HG02943 (cell line): ENCODE results near the gene TECTA.
"Not testable (repeated sequence)": the region's sequence is repeated elsewhere in the genome, so short reads cannot be mapped to it uniquely, and the experiment has no call there.

Experiments used
- ATAC-seq: cut with Tn5 transposase; IDR thresholded peaks from one replicate; pipeline ENCODE4 v1.9.1; 2021; ENCODE audit warnings: mild to moderate bottlenecking, low read depth, moderate library complexity; ENCODE audit not compliant: unreplicated experiment

The TECTA gene

DNA sequence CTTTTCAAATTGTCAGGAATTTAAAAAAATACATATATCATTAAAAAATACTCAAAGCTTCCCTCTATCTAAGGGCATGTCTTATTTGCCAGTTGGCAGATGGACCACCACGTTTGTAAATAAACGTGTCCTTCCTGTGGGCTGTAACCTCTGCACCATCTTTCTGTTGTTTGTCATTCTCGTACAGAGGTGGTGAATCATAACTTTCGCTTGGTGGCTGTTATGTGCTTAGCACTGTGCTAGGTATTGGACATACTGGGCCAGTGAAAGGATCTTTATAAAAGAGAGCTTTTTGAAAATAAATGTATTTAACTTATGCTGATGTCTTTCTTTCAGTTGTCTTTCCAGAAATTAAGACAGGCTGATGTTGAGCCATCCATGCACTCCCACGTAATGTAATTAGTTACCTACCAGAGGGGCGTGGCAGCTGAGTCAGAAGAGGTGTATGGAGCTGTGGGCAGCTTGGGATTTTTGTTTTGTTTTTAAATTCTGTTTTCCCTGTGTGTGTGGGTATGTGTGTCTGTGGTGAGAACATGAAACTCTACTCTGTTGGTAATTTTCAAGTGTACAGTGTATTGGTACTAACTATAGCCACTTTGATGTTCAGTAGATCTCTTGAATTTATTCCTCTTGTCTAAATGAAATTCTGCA lies 62.7 kb downstream of the TECTA start:
- ATAC-seq = no peak

DNA sequence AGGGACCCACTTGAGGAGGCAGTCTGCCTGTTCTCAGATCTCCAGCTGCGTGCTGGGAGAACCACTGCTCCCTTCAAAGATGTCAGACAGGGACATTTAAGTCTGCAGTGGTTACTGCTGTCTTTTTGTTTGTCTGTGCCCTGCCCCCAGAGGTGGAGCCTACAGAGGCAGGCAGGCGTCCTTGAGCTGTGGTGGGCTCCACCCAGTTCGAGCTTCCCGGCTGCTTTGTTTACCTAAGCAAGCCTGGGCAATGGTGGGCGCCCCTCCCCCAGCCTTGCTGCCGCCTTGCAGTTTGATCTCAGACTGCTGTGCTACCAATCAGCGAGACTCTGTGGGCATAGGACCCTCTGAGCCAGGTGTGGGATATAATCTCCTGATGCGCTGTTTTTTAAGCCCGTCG lies 76.6 kb downstream of the TECTA start:
- not testable (repeated sequence) for ATAC-seq

DNA sequence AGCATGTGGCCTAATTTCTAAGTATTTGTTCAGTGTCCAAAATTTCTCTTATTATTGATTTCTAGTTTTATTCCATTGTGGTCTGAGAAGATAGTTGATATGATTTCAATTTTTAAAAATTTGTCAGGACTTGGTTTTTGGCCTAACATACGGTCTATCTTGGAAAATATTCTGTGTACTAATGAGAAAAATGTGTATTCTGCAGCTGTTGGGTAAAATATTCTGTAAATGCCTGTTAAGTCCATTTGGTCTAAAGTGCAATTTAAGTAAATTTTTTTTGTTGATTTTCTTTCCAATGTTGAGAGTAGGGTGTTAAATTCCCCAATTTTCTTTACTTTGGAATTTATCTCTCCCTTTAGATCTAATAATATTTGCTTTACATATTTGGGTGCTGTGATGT lies 78.3 kb downstream of the TECTA start:
- no peak for ATAC-seq

DNA sequence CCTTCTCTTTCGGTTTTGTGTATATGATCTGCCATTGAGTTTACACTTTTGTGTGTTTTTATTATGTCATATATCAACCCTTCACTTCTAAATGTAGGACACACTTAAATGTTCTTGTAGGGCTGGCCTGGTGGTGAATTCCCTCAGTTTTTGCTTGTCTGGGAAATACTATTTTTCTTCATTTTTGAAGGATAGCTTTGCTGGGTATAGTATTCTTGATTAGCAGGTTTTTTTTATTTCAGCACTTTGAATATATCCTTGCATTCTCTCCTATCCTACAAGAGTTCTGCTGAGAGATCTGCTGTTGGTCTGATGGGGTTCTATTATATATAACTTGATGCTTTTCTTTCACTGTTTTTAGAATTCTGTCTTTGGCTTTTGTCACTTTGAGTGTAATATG lies 79.1 kb downstream of the TECTA start:
- no peak for ATAC-seq

DNA sequence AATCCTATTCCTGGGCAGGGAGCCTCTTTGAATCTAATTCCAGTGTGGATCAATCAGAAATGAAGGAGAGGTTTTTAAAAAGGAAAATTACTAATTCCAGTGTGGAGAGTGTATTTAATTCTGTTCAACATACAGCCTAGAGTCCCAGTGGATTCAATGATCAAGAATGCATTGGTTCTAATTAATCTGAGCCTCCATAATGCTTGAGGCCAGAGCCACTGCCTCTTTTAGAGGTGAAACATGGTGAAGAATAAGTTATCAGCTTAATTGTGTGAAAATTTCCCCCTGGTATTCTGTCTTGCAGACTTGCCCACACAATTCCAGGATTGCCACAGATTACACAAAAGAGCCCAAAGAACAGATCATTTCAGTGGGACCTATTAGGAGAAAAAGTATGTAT lies 87.7 kb downstream of the TECTA start:
- no peak for ATAC-seq

DNA sequence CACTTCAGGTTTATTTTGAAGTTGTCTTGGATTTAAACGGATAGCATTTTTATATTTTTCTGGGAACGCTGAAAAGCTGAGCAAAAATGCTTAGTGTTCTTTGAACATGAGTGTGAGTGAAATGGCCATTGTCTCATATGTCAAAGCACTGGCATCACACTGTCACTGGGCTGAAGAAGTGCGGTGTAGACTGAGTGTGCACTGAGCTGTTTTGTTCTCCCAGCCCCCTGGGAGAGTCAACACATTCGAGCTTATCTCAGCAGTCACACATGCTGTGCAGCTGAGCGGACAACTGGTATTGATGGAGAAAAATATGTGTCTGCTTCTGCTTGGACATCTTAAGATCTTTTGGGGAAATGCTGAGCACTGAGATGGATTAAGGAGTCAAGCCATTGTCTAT lies 90.8 kb downstream of the TECTA start:
- ATAC-seq = no peak

GRCh38 chr11:121194731-121195596 lies 93.9 kb downstream of the TECTA start:
- ATAC-seq = no peak

- no peak for ATAC-seq
Observed at GRCh38 chr11:121198491-121198890, 97.4 kb downstream of the TECTA start.

DNA sequence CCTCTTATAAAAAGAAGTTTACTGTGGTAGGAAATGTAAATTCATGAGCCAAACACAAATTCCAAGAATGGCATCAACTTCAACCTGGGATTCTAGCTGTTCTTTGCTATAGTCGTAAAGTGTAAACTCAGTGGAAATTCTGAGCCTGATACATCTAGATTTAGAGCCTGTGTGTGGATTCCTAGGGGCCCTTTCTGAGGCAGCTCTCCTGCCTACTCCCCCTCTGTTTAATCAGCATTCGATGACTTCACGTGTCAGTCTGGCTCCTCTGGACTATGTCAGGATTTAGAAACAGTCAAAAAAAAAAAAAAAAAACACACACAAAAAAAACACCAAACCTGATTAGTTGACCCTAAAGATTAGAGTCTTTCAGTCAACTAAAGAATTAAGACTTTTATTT lies 98.5 kb downstream of the TECTA start:
- ATAC-seq = no peak

DNA sequence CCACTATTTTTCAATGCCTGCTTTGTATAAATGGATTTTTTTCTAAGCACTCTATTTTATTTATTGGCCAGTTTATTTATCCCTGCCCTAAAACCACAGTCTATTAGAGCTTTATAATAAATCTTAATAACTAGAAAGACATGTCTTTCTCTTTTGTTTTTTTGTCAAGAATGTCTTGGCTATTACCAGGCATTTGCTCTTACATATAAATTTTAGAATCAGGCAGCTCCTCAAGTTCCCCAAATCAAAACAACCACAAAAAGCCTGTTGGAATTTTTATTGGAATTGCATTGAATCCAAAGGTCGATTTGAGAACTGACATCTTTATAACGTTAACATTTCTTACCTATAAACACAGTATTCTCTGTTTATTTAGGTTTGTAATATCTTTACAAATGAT lies 105.8 kb downstream of the TECTA start:
- no peak for ATAC-seq

DNA sequence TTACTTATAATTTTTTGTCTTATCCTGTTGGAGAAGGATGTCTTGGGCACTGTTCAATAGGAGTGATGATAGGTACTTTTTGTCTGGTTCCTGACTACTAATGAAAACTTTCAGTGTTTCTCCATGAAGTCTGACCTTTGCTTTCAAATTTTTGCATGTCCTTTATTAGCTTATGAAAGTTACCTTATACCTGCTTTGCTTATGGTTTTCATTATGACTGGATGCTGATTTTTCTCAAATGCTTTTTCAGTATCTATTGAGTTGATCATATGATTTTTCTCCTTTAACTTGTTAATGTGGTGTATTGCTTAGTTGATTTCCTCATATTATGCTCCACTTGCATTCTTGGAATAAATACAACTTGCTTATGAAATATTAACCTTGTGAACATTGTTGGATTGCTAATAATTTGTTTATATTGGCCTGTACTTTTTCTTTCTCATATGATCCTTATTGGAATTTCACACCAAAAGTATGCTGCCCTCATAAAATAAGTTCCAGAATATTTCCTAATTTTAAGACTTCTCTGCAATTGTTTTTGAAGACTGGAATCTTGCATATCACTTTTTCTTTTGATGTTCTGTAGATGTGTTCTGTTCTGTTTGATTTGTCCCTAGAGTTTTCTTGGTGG lies 106.6 kb downstream of the TECTA start:
- ATAC-seq = no peak

DNA sequence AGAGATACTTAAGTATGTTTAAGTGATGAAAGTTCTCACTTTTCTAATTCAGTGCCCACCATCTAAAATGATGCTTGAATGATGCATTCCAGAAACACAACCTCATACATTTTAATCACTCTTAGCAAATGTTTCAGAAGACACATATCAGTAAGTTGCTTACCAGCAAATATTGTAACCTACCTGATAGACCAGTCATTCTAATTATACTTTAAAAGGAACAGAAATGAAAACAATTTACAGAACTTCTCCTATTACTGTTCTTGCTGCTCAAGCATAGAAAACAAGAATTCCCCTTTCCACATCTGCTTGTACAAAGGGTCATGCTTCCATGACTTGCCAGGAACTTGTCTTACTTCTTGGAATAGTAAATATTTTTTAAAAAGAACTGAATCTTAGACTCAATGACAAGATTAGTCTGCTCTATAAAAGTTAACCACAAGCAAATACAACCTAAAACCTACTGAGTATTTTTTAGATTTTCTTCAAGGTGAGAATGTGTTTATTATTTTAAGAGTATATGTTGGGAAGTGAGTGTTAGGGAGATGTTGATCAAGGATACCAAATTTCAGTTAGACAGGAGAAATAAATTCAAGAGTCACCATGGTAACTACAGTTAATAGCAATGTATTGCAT lies 109.5 kb downstream of the TECTA start:
- no peak for ATAC-seq

- no peak for ATAC-seq
Observed at GRCh38 chr11:121211626-121212025, 110.6 kb downstream of the TECTA start.

DNA sequence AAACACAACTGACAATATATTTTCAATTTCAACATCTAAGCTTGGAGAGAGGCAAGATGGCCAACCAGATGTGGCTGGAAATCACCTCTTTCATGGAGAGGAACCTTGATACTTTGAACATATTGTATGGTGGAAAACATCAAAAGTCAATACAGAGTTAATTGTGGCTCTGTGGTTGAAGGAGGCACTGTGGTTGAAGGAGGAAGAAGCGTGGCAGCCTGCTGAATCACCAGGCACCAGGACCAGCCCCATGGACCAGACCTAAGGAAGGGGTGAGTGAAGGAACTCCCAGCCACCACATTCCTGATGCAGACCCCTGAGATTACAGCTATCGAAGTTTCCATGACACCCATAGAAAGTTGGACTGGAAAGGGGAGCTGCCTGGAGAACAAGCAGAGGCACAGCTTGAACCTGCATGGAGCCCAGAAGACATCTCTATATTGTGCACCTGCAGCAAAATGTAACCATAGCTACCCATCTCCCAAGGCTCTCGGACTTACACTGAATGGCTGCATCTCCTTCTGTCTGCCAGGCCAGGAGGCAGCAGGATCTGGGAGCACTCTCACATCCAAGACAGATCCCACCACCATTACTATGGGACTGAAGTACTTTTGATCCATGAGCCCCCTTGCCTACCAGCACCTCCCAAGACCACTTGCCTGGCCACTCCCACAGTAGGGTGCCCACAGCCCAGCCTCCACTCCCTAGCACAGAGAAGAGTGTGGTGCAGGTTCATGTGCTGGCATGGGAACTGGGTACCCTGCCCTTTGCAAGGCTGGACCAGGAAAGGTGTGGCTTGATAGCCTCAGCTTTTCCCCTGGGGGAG lies 111.7 kb downstream of the TECTA start:
- ATAC-seq = no peak

DNA sequence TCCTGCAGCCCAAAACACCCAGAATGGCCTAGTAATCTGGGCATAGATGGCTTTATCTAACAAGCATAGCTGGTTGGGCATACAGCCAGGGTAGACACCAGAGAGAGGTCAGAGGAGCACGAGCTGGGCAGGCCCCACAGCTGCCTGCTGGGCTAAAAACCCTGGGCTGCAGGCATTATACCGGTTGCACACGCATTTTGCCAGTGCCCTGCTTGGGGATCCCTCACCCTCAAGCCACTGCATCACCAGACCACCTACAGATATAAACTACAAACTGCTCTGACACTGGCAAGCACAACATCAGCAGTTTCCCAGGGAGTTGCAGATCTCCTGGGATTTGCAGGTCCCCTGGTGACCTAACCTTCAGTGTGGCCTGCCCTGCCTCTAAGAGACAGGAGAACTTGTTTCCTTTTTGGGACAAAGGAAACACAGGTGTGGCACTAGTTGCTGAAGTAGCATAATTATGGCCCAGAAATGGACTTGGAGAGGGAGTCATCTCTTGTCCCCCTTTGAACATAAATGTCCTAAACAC lies 112.4 kb downstream of the TECTA start:
- ATAC-seq = no peak

DNA sequence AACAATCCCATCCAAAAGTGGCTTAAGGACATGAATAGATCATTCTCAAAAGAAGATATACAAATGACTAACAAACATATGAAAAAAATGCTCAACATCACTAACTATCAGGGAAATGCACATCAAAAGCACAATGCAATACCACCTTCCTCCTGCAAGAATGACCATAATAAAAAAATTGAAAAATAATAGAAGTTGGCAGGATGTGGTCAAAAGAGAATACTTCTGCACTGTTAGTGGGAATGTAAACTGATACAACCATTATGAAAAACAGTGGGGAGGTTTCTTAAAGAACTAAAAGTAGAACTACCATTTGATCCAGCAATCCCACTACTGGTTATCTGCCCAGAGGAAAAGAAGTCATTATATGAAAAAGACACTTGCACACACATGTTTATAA lies 113.8 kb downstream of the TECTA start:
- ATAC-seq = no peak

DNA sequence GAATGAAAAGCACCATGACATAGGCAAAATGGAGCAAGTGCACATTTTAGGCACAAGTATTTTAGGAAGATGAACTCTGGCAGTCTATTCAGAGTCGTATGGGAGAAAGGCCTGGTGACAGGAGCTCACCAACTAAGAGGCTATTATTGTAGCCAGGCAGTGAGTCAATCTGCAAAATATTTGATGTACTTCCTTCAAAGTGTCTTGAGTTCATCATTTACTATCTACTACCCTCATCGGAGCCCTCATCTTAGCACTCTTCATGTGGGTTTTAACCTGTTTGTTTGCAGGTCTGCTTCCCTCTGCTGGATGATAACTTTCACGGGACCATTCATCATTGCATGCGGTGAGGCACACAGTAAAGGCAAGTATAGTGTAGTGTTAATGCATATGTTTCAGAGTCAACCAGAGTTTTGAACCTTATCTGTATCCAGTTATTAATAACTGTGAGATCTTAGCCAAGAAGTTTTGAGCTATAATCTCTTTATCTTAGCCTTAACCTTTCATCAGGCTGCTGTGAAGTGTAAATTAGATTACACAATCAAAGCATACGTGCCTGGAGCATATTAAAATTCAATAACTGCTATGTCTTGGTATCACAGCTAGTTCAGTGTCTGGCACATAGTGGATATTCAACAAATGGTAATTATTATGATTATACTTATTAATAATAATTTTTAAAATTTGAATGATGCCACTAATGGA lies 120.6 kb downstream of the TECTA start:
- no peak for ATAC-seq

DNA sequence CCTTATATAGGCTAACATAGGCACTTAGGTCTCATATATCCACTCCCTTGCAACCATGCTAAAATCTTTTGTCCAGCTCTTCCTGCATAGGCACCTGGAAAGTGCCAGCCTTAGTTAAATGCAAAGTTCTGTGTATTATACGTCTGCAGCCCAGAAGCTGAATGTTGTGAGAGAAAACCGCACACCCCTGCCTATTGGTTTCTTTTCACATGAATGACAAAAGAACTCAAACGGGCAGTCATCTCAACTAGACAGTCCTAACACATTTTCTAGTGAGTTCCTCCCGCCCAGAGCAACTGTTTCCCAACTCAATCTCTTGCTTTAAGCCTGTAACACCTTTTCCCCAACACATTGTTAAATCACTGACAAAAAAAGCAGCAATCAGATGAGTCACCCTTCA lies 122.1 kb downstream of the TECTA start:
- ATAC-seq = no peak

DNA sequence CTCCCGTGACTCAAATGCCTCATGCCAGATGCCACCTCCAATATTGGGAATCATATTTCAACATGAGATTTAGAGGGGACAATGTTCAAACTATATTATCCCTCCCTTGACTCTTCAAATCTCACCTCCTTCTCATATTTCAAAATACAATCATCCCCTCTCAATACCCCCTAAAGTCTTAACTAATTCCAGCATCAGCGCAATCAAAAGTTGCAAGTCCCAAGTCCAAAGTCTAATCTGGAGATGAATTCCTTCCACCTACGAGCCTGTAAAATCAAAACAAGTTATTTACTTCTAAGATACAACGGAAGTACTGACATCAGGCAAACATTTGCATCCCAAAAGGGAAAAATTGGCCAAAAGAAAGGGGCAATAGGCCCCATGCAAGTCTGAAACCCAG lies 124.3 kb downstream of the TECTA start:
- ATAC-seq = no peak
